Mucosa of gallbladder (tissue), 1 donor: ENCODE measurements around the gene LHFPL3. TPM values are rescaled to one million over a fixed set of nuclear protein-coding genes. Genes with fewer than 3 reads are reported as not detected.
A peak's percentile ranks its signal among the peaks of the same experiment; 100 is the strongest.
"Not testable (repeated sequence)": the region's sequence is repeated elsewhere in the genome, so short reads cannot be mapped to it uniquely, and the experiment has no call there.

ENCODE experiments used
- DNase-seq: peaks from one replicate; pipeline ENCODE4 v3.0.0-alpha.2; 2020; ENCODE audit warnings: low spot score
- total RNA-seq: library from RNA; stranded (reverse); gene quantifications from one replicate; pipeline ENCODE4 v1.2.1, GENCODE V29; 2021
- donor health status: DM: no; HTN: no; CAD: no.

The LHFPL3 gene
- total RNA-seq, 1 donor from 2014 or later = not detected

GRCh38 chr7:104895522-104896236 is 567.3 kb downstream of the LHFPL3 start:
- no peak for DNase-seq

GRCh38 chr7:104898434-104898833 is 570.0 kb downstream of the LHFPL3 start:
- no peak for DNase-seq

DNA sequence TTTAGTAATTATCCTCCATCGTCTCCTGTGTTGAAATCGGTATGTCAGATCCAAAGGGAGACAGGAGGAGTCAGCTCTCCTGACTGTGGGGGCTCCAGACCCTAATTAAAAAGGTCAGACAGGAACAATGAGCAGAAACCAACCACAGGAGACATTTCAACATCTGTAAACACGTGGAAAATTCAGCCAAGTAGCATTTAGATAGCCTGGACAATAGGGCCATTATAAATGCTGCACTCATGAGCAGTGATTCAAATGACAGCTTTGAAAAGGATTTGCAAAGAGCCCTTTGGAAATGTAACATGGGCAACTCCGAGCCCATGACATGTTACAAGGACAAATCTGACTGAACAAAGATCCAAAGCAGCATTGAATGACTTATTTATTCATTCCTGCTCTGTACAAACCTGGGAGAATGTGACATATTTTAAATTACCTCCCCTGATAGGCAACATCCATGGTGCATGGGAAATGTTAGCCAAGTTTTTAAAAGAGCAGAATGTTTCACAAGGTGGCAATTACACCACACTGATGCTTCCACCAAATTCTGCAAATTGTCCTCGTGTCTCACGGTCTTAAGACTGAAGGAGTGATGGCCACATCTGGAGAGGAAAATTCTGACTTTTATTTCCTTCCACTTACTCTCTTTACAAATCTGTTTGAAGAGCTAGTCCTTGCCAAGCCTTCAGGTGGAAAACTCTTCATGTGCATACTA is 572.3 kb downstream of the LHFPL3 start:
- no peak for DNase-seq

- no peak for DNase-seq
Observed at GRCh38 chr7:104901240-104901619, 572.8 kb downstream of the LHFPL3 start.

DNA sequence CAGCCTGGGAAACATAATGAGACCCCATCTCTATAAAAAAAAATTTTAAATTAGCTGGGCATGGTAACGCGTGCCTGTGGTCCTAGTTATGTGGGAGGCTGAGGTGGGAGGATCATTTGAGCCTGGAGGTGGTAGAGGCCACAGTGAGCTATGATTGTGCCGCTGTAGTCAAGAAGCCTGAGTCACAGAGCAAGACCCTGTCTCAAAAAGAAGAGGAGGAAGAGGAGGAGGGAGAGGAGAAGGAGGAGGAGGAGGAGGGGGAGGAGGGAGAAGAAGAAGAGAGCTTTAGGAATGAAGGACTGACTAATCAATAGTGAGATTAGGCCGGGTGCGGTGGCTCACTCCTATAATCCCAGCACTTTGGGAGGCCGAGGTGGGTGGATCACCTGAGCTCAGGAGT is 573.8 kb downstream of the LHFPL3 start:
- DNase-seq = no peak

DNA sequence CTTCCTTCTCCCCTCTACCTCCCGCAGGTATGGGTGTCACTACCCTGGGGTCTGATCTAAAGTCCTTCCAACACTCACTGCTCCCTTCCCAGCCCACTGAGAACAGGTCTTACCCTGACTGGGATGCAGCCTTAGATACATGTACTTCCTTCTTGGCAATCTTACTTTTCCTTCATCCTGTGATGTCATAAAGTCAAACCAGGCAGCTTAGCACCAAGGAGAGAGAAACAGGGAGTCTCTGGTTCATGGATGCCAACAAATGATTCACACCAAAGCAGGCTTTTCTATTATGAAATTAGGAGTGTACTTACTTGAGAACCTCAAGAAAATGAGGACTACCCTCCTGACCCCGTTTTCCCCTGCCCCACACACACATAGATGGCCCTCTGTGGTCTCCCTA is 574.6 kb downstream of the LHFPL3 start:
- DNase-seq = no peak

- DNase-seq = no peak
Observed at GRCh38 chr7:104903846-104904245, 575.4 kb downstream of the LHFPL3 start.

DNA sequence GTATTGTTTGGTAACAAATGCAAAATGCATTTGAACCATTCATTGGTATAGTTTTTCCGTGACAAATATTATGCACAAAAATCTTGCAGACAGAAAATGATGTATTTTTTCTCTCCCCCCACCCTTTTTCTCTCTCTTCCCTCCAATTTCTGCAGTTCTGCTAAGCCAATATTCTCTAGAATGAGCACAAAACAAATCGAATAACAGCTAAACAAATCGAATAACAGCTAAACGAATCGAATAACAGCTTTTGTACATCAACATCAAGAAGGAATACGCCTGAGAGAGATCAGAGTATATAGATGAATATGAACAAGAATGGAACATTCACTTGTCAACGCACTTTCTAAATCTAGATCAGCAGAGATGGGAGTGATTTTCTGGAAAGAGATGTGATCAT is 577.6 kb downstream of the LHFPL3 start:
- DNase-seq = no peak

- no peak for DNase-seq
Observed at GRCh38 chr7:104906556-104906955, 578.2 kb downstream of the LHFPL3 start.

GRCh38 chr7:104908636-104909035 is 580.2 kb downstream of the LHFPL3 start:
- no peak for DNase-seq

- no peak for DNase-seq
Observed at GRCh38 chr7:104909096-104909495, 580.7 kb downstream of the LHFPL3 start.

DNA sequence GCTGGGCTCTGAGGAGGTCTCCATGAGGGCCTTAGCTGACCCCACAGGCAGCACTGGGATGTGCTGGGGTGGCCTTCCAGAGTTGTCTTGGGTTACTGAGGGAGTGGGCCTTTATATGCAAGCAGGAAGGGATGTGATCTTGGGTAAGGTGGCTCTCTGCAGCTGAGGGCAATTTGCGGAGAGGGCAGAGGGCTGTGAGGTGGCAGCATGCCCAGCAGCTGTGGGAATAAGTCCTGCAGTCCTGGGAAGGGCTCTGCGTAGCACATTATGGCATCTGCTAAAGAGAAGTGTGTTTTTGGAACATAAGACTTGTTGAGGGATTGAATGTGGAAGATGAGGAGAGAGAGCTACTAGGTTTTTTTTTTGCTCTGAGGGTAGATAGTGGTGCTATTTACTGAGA is 586.0 kb downstream of the LHFPL3 start:
- DNase-seq = no peak

GRCh38 chr7:104921596-104921995 is 593.2 kb downstream of the LHFPL3 start:
- no peak for DNase-seq

DNA sequence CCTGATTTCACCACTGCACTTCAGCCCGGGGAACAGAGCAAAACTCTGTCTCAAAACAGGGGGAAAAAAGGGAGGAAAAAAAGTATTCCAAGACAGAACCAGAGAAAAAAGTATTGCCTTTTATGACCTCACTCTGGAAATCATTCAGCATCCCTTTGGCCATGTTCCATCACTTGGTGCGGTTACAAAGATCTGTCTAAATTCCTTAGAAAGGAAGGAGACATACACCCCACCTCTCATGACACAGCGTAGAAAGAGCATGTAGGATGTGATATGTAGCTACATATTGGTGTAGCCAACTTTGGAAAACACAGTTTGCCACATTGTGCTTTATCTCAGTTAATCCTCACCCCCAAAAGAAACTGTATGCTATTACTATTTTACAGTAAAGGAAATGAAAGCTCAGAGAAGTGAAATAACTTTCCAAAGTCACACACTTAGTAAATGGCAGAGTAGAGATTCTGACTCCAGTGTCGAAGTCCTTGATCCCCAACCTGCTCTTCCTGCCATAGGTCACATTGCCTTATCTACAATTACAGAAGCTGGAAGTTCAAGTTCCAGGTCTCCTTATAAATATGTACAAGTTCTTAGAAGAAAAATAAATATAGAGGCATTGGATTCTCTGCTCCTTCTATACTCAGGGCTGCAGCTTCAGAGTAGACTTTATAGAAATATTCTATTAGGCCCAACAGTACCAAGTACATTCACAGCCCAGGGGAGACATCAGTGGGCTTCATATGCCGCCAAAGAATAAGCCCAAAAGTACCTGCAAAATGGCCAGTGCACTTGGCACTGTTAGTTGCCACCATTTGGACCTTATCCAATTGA is 594.0 kb downstream of the LHFPL3 start:
- DNase-seq = no peak

DNA sequence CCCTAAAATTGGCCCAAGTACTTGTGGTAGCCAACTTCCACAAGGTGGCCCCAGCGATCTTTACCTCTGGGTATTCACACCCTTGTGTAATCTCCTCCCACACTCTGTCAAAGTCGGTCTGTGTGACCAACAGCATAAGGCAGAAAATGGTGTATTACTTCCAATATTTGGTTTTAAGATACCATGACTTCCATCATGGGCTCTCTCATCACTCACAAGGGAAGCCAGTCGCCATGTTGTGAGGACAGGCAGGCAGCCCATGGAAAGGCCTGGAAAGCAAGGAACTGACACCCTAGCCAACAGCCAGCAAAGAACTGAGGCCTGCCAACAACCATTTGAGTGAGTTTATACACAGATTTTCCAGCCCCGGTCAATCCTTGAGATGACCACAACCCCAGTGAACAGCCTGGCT is 594.6 kb downstream of the LHFPL3 start:
- peak; percentile 81 for DNase-seq

- DNase-seq = not testable (repeated sequence)
Observed at GRCh38 chr7:104926189-104926588, 597.8 kb downstream of the LHFPL3 start.

DNA sequence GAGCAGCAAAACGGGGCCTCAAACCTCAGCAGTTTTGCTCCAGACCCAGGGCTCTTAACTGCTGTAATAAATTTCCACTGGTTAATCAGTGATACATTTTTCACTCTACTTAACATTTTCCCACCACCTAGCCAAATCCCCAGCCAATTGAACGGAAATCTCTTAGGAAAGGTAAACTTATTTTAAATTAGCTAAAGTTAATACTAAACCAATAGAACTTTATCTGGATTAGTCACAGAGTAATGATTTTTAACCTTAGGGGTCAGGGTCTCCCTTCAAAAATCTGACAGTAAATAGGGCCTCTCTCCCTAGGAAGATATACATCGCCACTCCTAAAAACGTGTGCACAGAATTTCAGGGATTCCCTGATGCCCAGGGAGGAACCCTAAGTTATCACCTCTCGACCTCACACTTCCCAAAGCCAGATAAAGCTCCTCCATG is 598.2 kb downstream of the LHFPL3 start:
- no peak for DNase-seq

GRCh38 chr7:104927055-104927454 is 598.7 kb downstream of the LHFPL3 start:
- no peak for DNase-seq

DNA sequence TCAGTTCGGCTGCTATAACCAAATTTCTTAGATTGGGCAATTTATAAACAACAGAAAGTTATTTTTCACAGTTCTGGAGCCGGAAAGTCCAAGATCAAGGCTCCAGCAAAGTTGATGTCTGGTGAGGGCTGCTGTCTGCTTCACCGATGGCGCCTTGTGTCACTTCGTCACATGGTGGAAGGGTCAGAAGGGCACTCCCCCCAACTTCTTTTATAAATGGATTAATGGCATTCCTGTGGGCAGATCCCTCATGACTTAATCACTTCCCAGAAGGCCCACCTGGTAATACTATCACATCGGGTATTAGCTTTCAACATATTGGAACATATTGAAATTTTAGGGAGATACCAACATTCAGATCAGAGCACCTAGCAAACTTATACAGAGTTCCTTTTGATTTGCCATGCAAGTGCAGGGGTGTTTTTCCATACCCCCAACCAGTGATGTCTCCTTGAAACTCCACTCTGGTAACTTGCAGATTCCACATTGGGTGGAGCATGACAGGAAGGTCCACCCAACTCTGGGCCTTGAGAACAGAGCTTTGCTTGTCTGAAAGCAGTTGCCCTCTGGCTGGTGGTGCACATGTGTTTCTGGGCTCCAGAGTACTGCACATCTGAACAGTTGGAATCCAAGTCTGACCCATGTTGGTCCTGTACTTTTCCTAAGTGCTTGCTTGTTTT is 600.5 kb downstream of the LHFPL3 start:
- DNase-seq = no peak

DNA sequence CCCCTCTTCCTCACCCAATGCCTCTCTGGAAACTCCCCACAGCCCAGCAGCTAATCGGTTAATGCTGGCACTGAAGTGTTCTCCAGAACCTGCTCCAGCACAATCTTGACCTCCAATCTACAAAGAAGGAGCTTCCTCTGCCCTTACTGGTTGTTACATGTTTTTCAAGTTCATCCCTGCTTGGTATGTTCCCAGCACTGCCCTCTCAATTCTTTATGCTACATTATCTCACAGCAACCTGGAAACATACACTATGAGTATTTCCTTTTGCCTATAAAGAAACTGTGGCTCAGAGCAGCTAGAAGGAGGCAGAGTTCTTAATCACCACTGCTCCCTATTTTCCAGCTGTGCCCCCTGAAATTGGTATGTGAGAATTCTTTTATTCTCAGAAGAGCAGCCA is 601.5 kb downstream of the LHFPL3 start:
- DNase-seq = no peak

DNA sequence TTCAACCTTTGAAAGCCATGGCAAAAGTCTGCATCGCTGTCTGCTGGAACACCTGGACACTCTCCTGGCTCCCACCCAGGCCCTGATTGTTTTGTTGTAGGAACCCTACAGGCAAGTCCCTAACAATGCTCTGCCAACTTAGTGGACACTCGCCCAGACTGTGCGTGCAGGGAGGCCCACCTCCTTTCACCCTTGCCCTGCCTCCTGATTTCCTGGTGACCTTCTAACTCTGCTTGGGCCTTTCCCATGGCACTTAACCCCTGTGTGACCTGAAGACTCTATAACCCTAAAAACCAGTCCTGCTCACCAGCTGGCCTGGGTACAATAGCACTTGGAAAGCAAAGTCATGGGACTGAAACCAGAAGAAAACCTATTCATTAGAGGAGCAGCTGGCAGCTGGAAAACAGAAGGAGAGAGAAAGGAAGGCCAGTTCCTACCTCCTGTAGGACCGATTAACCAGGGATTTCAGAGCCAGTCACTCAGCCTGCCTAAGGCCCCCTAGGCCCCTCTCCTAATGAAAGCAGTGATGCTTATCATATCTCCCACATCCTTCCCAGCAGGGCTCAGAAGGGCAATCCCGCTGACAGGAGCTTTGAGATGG is 602.9 kb downstream of the LHFPL3 start:
- DNase-seq = no peak

GRCh38 chr7:104933022-104933421 is 604.6 kb downstream of the LHFPL3 start:
- no peak for DNase-seq
